Adrenal gland (tissue), 12 donors: ENCODE data around the gene KHDRBS2. TPM values are rescaled to one million over a fixed set of nuclear protein-coding genes. Genes with fewer than 3 reads are reported as not detected.

Experiments used
- DNase-seq, 7 donors: peaks; one replicate each; pipeline ENCODE4 v3.0.0-alpha.2; 2019 to 2020
- H3K27ac ChIP-seq, 5 donors: fragments of 200-600 bp; sonication (generic) in 4 of 5; 1 replicate in 3 of 5; 2 replicates in 2 of 5; pipeline versions ENCODE4 v1.5.1 to v1.8.0; 2016 to 2020; ENCODE audit warnings: mild to moderate bottlenecking in 1 of 5
- H3K27me3 ChIP-seq: fragments of 200-600 bp; 2 replicates; pipeline ENCODE4 v1.8.0; 2021
- H3K36me3 ChIP-seq, 2 donors: fragments of 200-600 bp; replicated peaks in 1 of 2; 1 replicate in 1 of 2; 2 replicates in 1 of 2; pipeline versions ENCODE4 v1.5.1 to v1.8.0; 2018 to 2022
- H3K4me1 ChIP-seq, 2 donors: fragments of 200-600 bp; replicated peaks in 1 of 2; 1 replicate in 1 of 2; 2 replicates in 1 of 2; pipeline versions ENCODE4 v1.5.1 to v1.8.0; 2018 to 2021
- H3K4me3 ChIP-seq, 4 donors: fragments of 200-600 bp; sonication (generic) in 3 of 4; one replicate each; pipeline ENCODE4 v1.5.1; 2016 to 2018
- H3K9me3 ChIP-seq, 3 donors: fragments of 200-600 bp; sonication (generic) in 1 of 3; replicated peaks in 1 of 3; 1 replicate in 2 of 3; 2 replicates in 1 of 3; pipeline versions ENCODE4 v1.5.1 to v1.8.0; 2016 to 2021
- POLR2A ChIP-seq, 2 donors: fragments of 450-650 bp; IDR thresholded peaks; one replicate each; pipeline ENCODE4 v1.6.1; 2017; ENCODE audit warnings: antibody characterized with exemption in 2 of 2, mild to moderate bottlenecking in 2 of 2, moderate library complexity in 1 of 2
- WGBS, 4 donors: extraction: QIAGEN DNeasy Blood & Tissue Kit in 2 of 4; methylation state at CpG; one replicate each; pipeline versions ENCODE4 v1.1.5 to v1.1.7; 2013 to 2017; 5-methylcytosine and 5-hydroxymethylcytosine counted together
- intact Hi-C, 2 donors: fragments of 100-400 bp; cut with DNase I; formaldehyde crosslinking; loops; one replicate each; pipeline versions ENCODE4 v1.14.1 to v1.15.0; 2022 to 2023
- polyA plus RNA-seq, 3 donors: library from polyadenylated mRNA; stranded (reverse); fragments of 200-250 nt in 2 of 3; fragments of 350-450 nt in 1 of 3; fragmentation: Illumina TruSeq in 1 of 3; extraction: RNeasy Lipid Tissue Mini Kit (QIAGEN cat#74804) in 1 of 3; gene quantifications; one replicate each; pipeline ENCODE4 v1.2.3, GENCODE V29; 2013 to 2014
- total RNA-seq, 9 donors: library from RNA; depleted of rRNA in 4 of 9; stranded (reverse); fragments of >200 nt in 4 of 9; fragments of 120-200 nt in 1 of 9; fragmentation: NEBNext Ultra II Directional in 1 of 9; extraction: Animal tissue kit (Norgen Biotek cat#: 25700) in 1 of 9; gene quantifications; one replicate each; pipeline versions ENCODE4 v1.1.0 to v1.2.4, GENCODE V29; 2013 to 2023
- TF ChIP-seq, protein P1 (sequence below), 6 experiments: fragments of 450-650 bp in 4 of 6; fragments of 200-600 bp in 2 of 6; sonication (generic) in 1 of 6; IDR thresholded peaks; 1 replicate in 5 of 6; 2 replicates in 1 of 6; pipeline versions ENCODE4 v1.5.1 to v1.8.0; 2016 to 2021; ENCODE audit warnings: antibody characterized with exemption in 6 of 6, mild to moderate bottlenecking in 2 of 6, moderate library complexity in 1 of 6
- donor health status: healthy with polysubstance abuse.
- donor health status: Bipolar disorder and iron deficiency.
- donor health status: DM: yes; HTN: yes; CAD: no.
- donor health status: DM: no; HTN: no; CAD: no.
- donor health status: DM: no; HTN: no; CAD: no.
- donor health status: DM: yes; HTN: yes; CAD: no.

KHDRBS2 gene
- total and polyA plus RNA-seq, 12 donors: 0.42 to 4.7 (median 1.9) TPM

DNA sequence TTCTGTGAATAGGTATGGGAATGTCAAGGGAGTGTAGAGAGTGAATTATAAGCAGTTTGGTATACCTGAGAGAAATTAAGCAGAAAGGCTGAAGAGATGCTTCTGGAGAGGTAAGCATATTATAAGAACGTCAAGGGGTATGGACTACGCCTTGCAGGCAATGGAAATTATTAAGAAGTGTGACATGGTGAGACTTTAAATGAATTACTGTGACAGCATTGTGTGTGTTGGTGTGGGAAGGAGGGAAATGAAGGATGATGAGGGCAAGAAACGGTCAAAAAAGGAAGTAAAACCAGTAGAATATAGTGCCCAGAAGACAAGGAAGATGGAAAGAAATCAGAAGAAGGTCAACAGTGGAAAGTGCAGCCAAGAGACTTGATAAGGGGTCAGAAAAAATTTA is 5.9 kb downstream of the KHDRBS2 start:
- intact Hi-C loops: loop anchor here in 1 of 2 donors (10.0 kb wide), 1 partner anchor 475 kb away; no protein-coding TSS in a partner anchor
- WGBS, 4 donors: 74 to 77% (median 76%) methylated on average over 3 of the region's 3 CpGs
- Histone ChIP-seq H3K9me3 (no peaks in the 10 kb centered on the region), H3K4me3 (no peak overlapping the region), H3K4me1 (no peaks in the 10 kb centered on the region), H3K27me3 (no peaks in the 10 kb centered on the region), H3K36me3 (no peaks in the 10 kb centered on the region), H3K27ac (no peak overlapping the region)
- DNase-seq: no peak
- TF ChIP-seq, protein P1, sequence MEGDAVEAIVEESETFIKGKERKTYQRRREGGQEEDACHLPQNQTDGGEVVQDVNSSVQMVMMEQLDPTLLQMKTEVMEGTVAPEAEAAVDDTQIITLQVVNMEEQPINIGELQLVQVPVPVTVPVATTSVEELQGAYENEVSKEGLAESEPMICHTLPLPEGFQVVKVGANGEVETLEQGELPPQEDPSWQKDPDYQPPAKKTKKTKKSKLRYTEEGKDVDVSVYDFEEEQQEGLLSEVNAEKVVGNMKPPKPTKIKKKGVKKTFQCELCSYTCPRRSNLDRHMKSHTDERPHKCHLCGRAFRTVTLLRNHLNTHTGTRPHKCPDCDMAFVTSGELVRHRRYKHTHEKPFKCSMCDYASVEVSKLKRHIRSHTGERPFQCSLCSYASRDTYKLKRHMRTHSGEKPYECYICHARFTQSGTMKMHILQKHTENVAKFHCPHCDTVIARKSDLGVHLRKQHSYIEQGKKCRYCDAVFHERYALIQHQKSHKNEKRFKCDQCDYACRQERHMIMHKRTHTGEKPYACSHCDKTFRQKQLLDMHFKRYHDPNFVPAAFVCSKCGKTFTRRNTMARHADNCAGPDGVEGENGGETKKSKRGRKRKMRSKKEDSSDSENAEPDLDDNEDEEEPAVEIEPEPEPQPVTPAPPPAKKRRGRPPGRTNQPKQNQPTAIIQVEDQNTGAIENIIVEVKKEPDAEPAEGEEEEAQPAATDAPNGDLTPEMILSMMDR (IDR thresholded peaks at IDR 0.05): no peak
- TF ChIP-seq POLR2A (IDR thresholded peaks at IDR 0.05): no peak

DNA sequence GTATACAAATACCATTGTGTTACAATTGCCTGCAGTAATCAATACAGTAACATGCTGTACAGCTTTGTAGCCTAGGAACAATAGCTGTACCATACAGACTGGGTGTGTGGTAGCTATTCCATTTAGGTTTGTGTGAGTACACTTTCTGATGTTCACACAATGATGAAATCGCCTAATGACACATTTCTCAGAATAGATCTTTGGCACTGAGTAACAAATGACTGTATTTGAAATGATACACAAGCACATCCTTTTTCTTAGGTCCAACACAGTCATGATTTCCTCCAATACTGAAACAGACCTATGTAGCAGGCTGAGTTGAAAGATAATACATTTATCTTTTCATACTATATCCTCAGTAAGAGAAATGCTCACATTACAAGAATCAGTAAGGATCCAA is 13.9 kb downstream of the KHDRBS2 start:
- H3K27ac ChIP-seq: no peak overlapping the region
- WGBS, 4 donors: 82 to 100% (median 85%) methylated on average over 1 of the region's 1 CpG
- H3K36me3 ChIP-seq: no peaks in the 10 kb centered on the region
- DNase-seq: no peak
- intact Hi-C loops: no loop called here
- no peaks in the 10 kb centered on the region for H3K4me1 ChIP-seq
- H3K9me3 ChIP-seq: no peaks in the 10 kb centered on the region
- no peak for TF ChIP-seq POLR2A (IDR thresholded peaks at IDR 0.05)
- TF ChIP-seq, protein P1 (IDR thresholded peaks at IDR 0.05): no peak
- H3K4me3 ChIP-seq: no peak overlapping the region
- no peaks in the 10 kb centered on the region for H3K27me3 ChIP-seq

DNA sequence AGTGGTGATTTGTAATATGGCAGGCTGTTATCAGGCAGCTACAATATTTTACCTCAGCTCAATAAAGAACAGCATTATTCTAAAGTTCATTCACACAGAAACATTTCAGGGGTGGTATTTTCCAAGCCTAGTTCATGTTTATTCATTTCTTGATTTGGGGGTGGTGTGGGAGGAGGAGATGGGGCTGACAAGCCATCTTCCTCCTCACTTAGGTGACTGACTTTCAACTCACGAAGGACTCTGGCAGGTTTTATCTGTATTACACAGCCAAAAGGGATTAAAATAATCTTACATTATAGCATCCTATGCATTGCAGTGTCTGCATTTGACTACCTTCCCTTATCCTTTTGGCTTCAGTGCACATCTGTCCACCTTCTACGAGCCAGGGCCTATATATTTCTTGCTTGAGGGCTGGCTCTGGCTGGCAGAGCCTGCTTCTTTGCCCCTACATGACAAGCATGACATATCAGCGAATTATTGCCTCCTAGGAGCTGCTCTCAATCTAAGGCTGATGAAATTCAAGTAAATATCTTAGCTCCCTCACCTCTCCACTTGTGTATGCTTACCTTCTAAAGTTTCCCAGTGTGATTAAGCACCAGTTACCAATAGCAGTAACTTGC is 20.0 kb downstream of the KHDRBS2 start:
- no peaks in the 10 kb centered on the region for H3K4me1 ChIP-seq
- WGBS, 4 donors: 66 to 81% (median 76%) methylated on average over 3 of the region's 3 CpGs
- intact Hi-C loops: no loop called here
- TF ChIP-seq, protein P1 (IDR thresholded peaks at IDR 0.05): no peak
- no peak for TF ChIP-seq POLR2A (IDR thresholded peaks at IDR 0.05)
- H3K4me3 ChIP-seq: no peak overlapping the region
- no peaks in the 10 kb centered on the region for H3K9me3 ChIP-seq
- no peak overlapping the region for H3K27ac ChIP-seq
- no peaks in the 10 kb centered on the region for H3K36me3 ChIP-seq
- DNase-seq: no peak
- no peaks in the 10 kb centered on the region for H3K27me3 ChIP-seq

DNA sequence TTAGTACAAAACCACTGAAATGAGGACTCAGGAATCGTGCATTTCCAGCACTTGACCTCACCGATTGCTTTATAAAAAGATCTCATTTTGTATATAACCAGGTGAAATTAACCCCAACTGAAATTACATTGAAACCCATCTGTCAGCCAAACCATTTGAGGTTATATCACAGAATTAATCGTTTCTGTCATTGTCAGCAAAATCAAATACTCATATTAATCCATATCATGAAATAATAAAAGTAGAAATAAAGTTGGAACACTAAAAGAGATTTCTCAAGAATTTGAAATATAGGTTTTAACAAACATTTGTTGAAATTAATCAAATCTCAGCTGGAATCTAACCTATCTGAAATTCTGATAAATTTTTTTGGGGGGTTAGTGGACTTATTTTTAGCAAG is 23.7 kb downstream of the KHDRBS2 start:
- TF ChIP-seq, protein P1 (IDR thresholded peaks at IDR 0.05): no peak
- TF ChIP-seq POLR2A (IDR thresholded peaks at IDR 0.05): no peak
- Histone ChIP-seq H3K27me3 (no peaks in the 10 kb centered on the region), H3K4me1 (no peaks in the 10 kb centered on the region), H3K36me3 (no peaks in the 10 kb centered on the region), H3K27ac (no peak overlapping the region), H3K9me3 (no peaks in the 10 kb centered on the region), H3K4me3 (no peak overlapping the region)
- DNase-seq: no peak
- intact Hi-C loops: no loop called here
- 79 to 94% (median 83%) methylated on average over 3 of the region's 3 CpGs for WGBS, 4 donors
